PC-9 (cell line): ENCODE results near the gene ASB10.

Experiments
- EZH2 ChIP-seq: fragments of 200-600 bp; sonication (generic); IDR thresholded peaks from 2 replicates; pipeline ENCODE4 v1.8.0; 2017; ENCODE audit warnings: antibody characterized with exemption, low read depth
- TF ChIP-seq, protein P1 (sequence below): fragments of 200-600 bp; sonication (generic); conservative IDR thresholded peaks from 2 replicates; pipeline ENCODE4 v1.6.1; 2017; ENCODE audit warnings: mixed run types, antibody characterized with exemption, mild to moderate bottlenecking, moderate library complexity

DNA sequence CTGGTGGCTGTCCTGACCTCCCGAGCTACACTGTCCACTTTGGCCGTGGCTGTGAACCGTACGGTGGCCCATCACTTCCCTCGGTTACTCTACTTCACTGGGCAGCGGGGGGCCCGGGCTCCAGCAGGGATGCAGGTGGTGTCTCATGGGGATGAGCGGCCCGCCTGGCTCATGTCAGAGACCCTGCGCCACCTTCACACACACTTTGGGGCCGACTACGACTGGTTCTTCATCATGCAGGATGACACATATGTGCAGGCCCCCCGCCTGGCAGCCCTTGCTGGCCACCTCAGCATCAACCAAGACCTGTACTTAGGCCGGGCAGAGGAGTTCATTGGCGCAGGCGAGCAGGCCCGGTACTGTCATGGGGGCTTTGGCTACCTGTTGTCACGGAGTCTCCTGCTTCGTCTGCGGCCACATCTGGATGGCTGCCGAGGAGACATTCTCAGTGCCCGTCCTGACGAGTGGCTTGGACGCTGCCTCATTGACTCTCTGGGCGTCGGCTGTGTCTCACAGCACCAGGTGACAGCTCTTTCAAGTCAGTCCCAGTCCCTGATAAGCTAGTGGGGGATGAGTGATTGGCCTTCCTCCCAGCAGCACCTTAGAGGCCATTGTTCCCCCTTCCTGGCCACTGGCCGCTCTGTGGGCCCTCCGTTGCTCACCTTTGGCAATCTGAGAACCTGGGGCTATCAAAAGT is 48.2 kb upstream of the ASB10 start:
- TF ChIP-seq, protein P1, sequence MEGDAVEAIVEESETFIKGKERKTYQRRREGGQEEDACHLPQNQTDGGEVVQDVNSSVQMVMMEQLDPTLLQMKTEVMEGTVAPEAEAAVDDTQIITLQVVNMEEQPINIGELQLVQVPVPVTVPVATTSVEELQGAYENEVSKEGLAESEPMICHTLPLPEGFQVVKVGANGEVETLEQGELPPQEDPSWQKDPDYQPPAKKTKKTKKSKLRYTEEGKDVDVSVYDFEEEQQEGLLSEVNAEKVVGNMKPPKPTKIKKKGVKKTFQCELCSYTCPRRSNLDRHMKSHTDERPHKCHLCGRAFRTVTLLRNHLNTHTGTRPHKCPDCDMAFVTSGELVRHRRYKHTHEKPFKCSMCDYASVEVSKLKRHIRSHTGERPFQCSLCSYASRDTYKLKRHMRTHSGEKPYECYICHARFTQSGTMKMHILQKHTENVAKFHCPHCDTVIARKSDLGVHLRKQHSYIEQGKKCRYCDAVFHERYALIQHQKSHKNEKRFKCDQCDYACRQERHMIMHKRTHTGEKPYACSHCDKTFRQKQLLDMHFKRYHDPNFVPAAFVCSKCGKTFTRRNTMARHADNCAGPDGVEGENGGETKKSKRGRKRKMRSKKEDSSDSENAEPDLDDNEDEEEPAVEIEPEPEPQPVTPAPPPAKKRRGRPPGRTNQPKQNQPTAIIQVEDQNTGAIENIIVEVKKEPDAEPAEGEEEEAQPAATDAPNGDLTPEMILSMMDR, result no peak
- no peak for TF ChIP-seq EZH2
